Epithelial cell of proximal tubule (primary cell): ENCODE measurements around the gene CAMKK1. TPM values are rescaled to one million over a fixed set of nuclear protein-coding genes. Genes with fewer than 3 reads are reported as not detected.

ENCODE experiments used
- DNase-seq: peaks from one replicate; pipeline ENCODE4 v3.0.0-alpha.2; 2011; ENCODE audit warnings: low read depth
- H3K4me3 ChIP-seq: 2 replicates; pipeline ENCODE4 v1.5.1; 2011; ENCODE audit warnings: low read depth, mild to moderate bottlenecking, low read length
- CTCF ChIP-seq: conservative IDR thresholded peaks from 2 replicates; pipeline ENCODE4 v1.5.1; 2012; ENCODE audit warnings: low read depth, mild to moderate bottlenecking, low read length
- total RNA-seq: library from RNA; depleted of rRNA; stranded (reverse); fragments of >200 nt; gene quantifications from 2 replicates; pipeline ENCODE4 v1.2.3, GENCODE V29; 2015

The CAMKK1 gene
- total RNA-seq, 1 donor from 2014 or later = 7.1 TPM

DNA sequence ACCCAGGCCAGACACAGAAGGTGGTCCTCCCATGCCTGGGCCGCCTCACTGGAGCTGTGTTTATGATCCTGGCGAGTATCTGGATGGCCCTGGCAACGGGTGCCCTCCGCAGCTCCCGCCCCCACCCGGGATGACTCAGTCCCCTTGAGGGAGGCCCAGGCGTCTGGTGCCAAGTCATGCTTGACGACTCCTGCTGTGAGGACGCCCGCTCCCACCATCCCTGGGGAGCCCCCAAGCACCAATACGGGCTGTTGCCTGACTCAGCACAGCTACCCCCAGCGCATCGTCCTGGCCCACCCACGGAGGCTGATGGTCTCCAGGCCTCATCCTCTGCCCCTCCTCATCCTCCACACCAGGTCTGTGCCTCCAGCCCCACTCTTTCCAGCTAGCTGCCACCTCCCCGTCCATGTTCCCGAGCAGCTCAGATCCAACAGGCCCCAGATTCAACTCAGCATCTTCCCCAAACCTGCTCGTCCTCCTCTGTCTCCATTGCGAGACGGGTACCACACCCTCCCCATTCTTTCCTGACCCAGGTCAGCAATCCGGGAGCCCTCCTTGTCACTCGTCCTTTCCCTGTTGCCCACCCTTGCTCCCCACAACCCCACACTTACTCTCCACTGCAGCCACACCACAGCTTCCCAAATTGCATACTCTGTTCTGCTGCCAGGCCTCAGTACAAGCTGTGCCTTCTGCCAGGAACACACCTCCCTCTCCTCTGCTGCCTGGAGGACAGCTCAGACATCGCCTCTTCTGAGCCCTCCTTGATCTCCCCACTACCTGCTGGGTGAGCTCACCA is 2.6 kb downstream of the CAMKK1 start:
- H3K4me3 ChIP-seq = no peak overlapping the region
- peak; percentile 48 for DNase-seq
- no peak for TF ChIP-seq CTCF

DNA sequence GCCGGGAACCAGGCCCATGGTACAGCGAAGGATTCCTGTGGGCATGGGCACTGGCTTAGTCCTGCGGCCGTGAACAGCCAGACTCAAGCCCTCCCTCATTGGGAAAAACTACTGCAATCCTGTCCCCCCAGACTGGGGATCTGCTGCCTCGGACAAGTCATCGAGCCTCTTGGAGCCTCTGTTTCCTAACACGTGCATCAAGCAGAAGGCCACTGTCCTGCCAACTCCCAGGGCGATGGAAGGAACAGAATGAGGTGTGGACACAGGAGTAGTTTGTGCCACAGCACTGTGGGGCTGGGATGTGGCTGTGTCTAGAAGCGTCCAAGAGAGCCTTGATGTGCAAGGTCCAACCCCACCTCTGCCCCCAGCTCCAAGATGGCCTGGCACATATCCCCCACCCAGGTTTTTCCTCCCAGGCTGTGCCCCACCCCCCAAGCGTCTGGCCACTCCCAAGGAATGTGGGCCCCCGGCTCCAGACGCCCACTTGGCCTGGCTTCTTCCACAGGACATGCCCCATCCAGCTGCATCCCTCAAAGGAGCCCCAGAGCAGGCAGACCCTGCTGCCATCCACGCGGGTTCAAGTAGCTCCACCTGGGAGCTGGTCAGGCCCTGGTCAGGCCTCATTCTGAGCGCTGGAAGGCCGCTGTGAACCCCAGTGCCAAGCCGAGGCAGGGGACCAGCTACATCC is 3.4 kb downstream of the CAMKK1 start:
- no peak for TF ChIP-seq CTCF
- H3K4me3 ChIP-seq = no peak overlapping the region
- no peak for DNase-seq

- DNase-seq = no peak
- no peak overlapping the region for H3K4me3 ChIP-seq
Measured at GRCh38 chr17:3888343-3889171, 4.3 kb downstream of the CAMKK1 start.

GRCh38 chr17:3887804-3888203 is 5.0 kb downstream of the CAMKK1 start:
- H3K4me3 ChIP-seq = no peak overlapping the region

More at GRCh38 chr17:3888343-3889171, 4.3 kb downstream of the CAMKK1 start:
- TF ChIP-seq CTCF = no peak

DNA sequence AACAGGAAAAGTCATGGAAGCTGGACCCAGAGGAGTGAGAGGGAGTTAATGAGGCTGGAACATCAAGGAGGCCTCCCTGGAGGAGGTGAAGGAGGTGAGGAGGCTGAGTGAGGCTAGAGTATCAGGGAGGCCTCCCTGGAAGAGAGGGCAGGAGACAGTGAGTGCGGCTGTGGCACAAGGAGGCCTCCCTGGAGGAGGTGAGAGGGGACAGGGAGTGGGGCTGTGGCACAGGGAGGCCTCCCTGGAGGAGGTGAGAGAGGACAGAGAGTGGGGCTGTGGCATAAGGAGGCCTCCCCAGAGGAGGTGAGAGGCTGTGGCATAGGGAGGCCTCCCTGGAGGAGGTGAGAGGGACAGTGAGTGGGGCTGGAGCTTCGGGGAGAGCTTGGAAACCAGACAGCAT is 5.5 kb downstream of the CAMKK1 start:
- DNase-seq = no peak
- no peak overlapping the region for H3K4me3 ChIP-seq
- TF ChIP-seq CTCF = no peak

More at GRCh38 chr17:3887804-3888203, 5.0 kb downstream of the CAMKK1 start:
- no peak for DNase-seq
- no peak for TF ChIP-seq CTCF

DNA sequence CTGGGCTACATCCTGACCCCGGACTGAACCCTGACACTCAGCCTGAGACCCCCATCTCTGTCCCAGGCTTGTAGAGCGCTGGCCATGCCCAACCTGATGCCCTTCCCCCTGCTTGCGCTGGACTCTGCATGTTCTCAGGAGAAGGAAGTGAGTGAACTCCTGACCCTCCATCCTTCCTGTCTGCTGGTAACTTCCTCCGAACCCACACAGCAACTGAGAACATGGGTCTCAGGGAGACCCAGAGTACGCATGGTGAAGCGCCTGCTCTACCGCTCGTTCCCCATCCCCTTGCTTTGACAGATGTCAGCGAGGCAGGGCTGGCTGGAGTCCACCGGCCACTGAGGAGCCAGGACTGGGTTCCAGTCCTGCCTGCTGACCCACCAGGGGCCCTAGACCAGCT is 6.1 kb downstream of the CAMKK1 start:
- no peak for TF ChIP-seq CTCF

More for the DNA sequence above, 6.1 kb downstream of the CAMKK1 start:
- DNase-seq = no peak
- H3K4me3 ChIP-seq = no peak overlapping the region
